DMS79 treated with DMSO at 0.1 percent for 48 hours (cell line): ENCODE results near the gene TREM2.

Experiments
- DNase-seq: peaks from one replicate; lab custom pipeline; 2025; lab: John Stamatoyannopoulos, UW

Gene TREM2

DNA sequence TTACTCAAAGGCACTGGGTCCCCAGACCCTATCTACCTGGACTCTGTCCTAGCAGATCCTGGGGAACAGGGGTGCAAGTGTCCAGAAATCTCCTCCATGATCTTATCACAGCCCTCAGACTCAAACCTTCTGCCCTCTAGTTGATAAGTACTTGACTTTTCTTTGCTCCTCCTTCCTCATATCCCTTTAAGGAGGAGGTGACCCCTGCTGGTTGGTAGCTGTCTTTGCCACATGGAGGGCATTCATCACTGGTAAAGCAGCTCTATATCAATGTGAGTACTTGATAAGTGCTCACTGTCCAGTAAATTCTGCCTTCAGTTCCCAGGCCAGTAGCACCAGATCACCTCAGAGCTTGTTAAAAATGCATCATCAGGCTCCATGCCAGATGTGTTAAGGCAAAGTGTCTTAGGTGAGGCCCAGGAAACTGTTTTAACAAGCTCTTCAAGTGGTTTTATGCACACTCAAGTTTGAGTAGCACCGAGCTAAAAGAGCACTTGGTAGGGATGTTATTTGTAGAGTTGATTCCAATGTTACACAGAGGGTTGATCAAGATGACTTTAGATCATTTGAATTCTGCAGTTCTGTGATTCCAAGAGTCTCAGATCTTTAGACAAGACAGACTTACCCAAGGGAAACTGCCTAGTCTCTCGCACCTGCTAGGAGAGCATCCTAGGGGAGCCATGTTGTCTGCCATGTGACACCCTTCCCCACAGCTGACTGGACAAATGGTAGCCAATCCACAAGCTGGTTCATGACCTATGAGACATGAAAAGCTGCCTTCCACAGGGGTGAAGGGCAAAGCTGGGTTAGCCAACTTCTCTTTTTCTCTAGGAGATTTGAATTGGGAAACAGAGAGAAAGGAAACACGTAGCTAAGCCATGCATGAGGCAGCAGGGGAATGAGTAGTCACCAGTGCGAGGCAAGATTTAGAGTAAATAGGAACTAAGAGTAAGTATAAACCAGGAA lies 19.4 kb upstream of the TREM2 start:
- DNase-seq = peak; percentile 98

DNA sequence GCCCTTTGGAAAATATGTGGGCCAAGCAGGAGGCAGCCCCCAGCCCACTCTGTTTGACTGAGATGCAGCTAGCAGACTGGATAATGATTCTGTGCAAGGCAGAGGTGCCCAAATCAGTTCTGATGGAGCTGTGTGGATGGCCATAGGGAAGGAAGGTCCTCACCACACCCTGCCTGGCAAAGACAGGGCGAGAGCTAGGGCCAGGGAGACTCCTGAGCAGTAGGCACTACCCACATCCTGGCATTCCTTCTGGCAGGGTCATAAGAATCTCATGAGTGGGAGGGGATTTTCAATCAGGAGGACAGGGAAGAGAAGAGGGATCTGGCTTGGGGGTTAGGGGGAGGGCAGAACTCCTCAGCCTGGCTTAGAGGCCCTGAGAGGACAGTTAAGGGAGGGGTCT lies 18.6 kb upstream of the TREM2 start:
- no peak for DNase-seq

DNA sequence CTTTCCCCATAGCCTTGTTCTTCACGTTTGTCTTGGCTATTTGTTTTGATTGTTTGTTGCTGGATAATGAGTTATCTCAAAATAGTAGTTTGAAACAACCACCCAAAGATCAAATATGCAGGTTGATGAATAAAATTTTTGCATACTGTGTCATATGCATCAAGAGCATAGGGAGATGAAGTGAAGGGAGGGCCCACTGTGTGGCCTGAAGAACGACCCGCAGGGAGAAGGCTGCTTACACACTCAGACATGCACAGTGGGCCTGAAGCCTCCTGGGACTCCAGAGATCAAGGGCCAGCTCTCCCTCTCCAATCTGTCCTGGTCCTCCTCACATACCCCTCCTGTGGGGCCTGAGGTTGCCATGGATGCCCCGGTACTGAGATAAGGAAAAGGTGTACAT lies 16.2 kb upstream of the TREM2 start:
- DNase-seq = no peak

DNA sequence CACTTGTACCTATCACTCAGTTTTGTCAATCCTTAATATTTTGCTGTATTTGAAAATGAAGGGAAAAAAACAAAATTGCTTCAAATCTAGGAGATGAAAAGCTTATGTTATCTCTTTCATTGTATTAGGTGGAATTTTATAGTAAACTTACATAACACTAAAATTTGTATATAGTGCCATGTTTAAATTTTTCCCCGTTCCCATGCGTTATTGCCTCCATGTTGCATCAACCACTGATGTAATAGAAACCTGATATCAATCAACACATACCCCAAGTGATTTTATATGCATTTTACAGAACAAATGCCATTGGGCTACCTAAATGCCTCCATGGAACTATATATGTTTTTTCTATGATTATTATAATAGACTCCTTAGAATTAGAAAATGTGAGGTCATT lies 14.8 kb upstream of the TREM2 start:
- DNase-seq = no peak

DNA sequence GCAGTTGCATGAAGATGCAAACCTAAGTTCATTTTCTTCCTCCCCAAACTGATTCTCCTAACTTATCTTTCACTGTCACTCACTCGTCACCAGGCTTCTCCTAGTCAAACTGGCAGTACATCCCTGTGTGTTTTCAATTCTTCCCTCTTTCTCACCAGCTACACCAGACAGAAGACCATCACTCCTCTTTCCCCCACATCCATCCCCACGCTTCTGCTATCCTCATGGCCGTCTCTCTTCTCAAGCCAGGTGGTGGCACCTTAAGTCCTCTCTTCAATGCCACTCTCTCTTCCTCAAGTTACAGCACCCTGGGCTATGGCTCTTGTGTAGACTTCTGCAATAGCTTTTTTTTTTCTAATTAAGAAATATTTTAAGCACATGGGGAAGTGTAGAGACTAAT lies 14.4 kb upstream of the TREM2 start:
- DNase-seq = no peak

DNA sequence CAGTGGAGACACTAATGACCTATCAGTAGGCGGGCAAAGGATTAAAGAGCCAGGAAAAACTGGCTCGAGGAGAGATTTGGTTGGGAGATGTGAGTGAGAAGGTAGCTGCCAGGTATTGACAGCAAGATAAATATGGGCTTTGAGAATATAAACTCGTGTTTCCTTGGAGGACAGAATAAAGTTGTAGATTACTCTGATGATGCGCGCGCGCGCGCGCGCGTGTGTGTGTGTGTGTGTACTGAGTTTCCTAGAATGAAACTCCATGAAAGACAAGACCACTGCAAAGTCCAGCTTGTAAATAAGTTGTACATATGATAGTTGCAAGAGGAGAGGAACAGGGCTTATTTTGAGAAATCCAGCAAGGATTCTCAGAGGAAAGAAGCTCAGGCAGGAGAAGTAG lies 13.3 kb upstream of the TREM2 start:
- no peak for DNase-seq

DNA sequence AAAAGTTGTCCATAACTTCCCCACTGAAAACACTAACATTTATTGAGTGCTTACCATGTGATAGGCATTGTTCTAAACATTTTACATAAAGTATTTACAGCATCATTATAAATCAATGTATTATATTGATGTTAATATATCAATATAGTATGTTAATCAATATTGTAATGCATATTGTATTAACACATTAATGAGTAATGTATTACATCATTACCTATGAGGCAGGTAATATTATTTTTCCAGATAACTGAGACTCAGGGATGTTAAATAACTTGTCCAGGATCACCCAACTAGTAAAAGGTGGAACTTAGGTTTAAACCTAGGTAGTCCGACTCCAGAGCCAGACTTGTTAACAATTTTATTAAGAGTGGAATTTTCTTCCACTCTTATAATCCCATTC lies 12.2 kb upstream of the TREM2 start:
- DNase-seq = no peak

DNA sequence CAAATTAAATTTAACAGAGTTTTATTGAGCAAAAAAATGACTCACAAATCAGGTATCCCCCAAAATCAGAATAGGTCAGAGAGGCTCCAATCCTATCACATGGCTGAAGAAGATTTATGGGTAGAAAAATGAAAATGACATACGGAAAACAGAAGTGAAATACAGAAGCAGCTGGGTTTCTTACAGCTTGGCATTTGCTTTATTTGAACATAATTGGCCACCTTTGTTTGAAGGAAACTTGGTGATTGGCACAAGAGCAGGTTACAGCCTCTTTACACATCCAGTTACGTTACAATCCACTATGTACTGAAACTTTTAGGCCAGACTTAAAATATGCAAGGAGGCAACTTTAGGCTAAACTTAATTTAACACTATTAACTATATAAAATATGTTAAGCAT lies 11.7 kb upstream of the TREM2 start:
- no peak for DNase-seq

DNA sequence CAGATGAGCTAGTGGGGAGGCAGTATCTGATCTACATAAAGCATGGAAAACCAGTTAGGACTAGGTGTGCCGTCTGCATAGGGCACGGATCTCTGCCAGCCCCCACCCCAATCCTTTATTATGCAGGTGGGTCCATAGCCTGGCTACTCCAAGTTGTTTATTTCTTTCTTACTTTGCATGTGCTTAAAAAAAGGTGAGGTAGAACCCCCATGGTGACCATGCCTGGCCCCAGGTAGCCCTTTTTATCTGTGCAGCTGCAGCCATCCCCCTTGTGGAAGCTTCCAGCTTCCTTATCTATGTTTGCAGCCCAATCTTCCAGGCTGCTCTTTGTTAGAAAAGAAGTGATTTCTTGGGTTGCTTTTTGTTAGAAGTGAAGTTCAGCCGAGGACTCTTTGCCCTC lies 9.0 kb upstream of the TREM2 start:
- DNase-seq = no peak

DNA sequence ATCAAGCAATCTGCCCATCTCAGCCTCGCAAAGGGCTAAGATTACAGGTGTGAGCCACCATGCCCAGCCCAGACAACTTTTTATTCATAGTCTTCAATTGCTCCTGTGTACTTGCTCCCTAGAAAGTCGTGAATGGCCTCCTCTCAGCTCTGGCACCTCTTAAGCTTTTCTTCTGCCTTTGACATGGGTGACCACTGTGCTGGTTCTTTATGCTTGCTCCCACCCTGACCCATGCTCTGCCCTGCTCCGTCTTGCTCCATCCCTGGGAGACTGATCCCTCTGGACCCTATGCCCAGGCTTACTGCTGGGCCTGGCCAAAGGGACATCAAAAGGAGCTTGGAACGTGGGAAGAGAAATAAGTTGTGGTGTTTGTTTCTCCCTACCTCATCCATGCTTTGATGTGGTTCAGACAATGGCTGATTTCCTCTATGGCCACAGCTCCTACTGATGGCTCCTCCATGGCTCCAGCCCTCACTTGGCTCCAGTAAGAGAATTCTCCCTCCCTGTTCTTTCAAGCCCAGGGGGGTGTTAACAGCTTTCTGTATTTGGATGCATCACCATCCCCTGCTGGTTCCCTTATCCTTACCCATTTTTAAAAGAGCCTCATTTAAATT lies 7.7 kb upstream of the TREM2 start:
- no peak for DNase-seq

DNA sequence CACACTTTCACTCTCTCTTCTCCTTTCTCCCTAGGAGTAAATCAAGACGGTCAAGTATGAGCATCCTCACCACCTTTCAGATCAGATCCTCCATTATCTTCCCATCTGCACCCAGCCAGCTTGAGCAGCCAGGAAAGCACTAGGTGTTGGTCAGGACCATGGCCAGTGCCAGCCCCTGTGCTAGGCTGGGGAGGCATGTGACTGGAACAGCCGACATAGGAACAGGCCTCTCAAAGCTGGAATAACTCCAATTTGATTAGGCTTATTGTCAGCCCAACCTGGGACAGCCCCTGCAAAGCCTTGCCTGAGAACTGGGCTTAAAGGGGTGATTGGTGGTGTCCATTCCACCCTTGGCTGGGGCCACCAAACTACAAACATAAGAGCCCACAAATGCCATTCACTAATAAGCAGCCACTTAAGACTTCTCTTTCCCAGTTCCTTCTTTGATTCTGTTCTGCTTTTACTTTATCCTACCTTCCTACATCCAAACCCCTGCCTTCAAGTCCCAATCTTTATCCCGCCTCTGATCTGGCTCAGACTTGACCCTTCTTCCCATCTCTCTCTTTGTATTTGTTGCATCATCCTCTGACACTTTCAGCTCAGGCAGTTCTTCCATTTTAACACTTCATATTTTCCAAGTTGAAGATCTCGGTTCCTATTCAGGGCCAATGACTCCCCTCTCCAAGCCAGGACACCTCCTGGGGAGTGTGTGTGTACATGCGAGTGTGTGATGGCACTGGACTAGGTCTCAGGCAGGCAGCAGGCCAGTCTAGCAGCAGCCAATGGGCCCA lies 4.5 kb upstream of the TREM2 start:
- DNase-seq = no peak

DNA sequence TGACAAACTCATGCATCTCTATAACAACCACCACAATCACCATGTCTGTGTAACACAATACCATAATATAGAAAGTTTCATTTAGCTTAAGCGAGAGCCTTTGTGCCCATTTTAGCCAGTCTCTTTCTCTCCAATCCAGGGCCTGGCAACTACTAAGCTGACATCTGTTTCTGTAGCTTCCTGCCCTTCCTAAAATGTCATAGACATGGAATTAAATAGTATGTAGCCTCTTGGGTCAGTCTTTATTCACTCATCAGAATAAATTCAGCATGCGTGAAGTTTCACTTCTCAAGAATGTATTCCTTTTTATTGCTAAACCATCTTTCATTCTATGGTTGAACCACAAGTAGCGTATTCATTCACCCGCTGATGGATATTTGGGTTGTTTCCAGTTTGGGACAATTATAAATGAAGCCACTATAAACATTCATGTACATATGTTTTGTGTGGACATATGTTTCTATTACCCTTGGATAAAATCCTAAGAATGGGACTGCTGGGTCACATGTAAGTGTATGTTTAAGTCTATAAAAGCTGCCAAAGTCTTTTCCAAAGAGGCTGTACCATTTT lies 1.7 kb upstream of the TREM2 start:
- DNase-seq = no peak

DNA sequence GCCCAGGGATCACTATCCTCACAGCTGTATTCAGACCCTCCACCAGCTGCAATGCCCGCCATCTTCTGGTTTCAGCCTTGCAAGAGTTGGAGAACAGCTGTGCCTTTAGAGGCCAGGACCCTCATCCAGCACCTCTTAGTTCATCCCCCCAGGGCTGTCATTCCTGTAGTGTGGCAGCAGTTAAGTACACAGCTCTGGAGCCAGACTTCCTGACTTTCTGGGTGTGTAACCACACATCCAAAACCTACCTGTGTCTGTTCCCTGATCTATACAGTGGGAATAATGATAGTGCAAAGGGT lies 452 bp upstream of the TREM2 start:
- no peak for DNase-seq

DNA sequence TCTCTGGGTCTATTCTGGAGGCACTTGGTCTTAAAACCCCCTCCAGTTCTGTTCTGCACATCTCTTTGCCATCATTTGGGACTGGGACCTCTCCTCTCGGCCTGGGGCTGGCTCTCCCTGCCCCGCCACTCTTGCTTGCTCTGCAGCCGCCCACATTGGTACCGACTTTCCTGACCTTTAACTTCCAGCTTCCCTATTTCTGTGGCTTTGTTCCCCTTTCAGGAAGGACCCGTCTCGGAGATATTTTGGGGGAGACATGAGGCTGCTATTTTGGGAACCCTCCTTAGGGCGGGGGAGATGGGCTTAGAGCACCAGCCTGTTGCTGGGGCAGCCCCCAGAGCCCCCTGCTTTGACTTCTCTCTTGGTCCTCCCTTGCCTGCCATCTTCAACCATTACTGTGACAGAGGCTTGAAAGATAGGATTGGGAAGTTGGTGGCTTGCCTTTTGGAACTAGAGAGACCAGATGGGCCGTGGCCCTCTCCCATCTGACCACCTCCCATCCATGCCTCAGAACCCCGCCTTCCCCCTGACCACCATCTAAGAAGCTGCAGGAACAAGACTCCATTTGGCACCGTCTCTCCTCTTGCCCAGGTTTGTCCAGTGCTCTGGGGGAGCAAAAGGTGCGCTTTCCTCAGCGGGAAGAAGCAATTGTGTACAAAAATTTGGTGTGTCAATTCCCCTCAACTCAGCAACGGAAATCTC lies 914 bp downstream of the TREM2 start:
- DNase-seq = no peak

DNA sequence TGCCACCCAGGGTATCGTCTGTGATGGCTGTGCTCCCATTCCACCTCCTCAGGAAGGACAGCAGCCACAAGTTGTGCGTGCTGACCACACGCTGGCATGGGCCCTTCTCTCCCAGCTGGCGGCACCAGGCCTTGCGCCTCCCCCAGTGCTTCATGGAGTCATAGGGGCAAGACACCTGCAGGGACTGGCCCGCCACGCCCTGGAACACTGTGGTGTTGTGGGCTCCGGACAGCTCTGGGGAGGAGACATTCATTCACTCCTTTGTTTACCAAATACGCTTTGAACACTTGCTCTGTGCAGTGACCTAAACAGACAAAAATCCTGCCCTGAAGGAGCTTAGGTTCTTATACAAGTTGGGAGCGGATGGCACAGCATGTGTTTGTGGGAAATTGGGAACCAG lies 1.5 kb downstream of the TREM2 start:
- no peak for DNase-seq

DNA sequence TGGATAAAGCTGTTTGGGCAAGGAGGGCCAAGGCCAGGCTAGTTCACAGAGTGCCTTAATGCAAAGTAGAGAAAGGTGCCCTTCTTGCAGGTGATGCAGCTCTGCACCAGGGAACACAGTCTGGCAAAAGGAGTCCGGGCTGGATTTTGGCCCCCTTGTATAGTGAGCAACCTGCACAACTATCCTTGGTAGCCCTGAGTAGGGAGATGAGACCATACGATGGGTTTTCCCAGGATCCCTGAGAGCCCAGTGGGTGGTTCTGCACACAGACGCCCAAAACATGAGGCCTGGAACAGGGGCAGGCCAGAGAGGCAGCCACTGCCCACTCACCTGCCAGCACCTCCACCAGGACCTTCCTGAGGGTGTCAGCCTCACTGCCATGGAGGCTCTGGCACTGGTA lies 2.0 kb downstream of the TREM2 start:
- no peak for DNase-seq

DNA sequence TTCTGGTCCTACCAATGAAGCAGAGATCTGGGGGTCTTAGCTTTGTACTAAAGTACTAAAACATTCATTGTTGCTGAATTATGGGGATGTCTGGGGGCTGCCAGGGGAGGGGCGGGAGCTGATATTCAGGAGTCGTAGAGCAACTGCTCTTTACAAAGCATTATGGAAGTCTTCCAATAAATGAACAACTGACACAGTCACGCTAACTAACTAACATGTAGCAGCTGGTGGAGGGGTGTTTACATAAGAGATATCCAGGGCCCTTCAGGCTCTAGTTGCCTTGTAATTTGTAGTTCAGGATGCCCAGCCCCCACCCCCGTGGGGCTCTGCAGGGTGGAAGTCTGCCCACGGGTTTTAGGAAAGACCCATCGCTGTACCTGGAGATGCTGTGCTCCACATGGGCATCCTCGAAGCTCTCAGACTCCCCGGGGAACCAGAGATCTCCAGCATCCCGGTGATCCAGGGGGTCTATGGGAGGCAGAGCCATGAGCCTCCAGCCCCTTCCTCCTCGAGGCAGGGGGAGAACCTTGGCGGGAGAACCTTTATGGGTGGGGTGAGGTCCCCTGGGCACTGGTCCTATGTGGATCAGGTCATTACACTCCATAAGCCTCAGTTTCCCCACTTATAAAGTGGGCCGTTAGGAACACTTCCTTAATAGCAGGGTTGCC lies 3.4 kb downstream of the TREM2 start:
- DNase-seq = peak; percentile 89

DNA sequence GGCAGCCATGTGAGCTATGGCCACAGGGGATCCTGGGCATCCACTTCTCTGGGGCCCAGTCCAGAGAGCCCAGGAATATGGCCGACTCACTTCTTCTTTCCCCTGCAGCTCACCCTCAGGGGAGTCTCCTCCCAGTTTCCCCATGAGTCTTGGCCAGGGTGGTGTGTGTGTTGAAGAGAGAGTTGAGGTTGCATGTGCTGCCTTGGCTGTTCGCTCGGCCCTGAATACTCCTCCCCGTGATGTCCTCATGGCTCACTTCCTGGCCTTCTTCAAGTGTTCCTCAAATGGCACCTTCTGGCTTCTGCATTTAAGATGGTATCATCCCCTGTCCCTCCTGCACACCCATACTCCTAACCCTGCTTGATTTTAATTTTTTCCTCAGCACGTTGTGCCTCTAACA lies 5.6 kb downstream of the TREM2 start:
- DNase-seq = no peak

DNA sequence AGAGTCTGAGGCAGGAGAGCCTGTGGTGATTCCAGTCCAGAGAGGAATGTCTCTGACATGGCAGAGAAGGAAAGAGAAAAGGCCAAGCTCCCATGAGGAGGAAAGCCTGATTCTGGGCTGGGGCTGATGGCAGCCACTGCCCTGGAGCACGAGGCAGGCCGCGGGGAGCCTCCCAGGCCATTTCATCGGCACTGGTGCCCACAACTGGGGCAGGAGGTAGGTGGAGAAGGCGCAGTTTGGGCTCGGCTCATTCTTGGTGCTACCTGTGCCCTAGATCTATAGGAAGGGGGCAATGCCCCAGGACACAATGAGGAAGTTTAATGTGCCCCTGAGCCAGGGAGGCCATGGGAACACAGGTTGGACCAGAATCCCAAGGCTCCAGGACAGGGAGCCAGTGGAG lies 6.1 kb downstream of the TREM2 start:
- no peak for DNase-seq

DNA sequence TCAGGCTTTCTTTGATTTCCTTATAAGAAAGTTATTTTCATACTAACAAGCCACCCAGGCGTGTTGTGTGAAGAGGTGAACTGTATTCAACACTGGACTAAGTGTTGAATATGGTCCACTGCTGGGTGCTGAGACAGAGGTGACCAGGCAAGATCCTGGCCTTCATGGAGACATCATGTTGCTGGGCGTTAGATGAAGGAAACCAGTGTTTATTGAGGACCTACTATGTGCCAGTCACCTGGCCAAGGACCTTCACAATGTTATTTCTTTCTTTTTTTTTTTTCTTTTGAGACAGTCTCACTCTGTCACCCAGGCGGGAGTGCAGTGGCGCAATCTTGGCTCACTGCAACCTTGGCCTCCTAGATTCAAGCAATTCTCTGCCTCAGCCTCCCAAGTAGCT lies 6.9 kb downstream of the TREM2 start:
- DNase-seq = no peak

DNA sequence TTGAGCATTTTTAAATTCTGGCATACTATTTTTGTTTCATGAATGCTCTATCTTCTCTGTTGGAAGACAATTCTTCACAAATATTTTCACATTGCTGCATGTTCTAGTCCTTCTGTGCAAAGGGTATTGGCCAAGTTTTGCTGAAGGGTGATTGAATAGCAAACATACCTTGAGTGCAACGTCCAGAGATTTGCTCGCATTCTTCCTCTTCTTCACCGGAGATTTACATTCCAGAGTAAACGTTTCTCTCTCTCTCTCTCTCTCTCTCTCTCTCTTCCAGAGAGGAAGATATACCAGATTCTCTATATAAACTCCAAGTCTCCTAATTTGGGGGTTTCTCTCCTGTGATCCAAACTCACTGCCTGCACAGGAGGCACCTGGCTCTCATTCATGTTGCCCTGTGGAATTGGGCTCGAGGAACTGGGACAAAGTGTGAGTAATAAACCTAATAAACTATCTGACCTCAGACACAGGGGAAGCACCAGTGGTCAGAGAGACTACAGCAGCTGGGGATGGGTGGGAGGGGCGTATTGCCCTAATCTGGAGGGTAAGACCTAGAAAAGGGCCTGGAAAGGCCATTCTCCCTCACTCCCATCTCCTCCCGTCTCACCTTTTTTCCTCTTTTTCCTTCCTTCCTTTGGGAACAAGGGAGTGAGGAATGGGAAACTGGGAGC lies 7.6 kb downstream of the TREM2 start:
- DNase-seq = no peak
